GM18868 (cell line): ENCODE data around the gene UBN1.

Source experiments
- ATAC-seq: cut with Tn5 transposase; IDR thresholded peaks from one replicate; pipeline ENCODE4 v1.9.1; 2021; ENCODE audit warnings: mild to moderate bottlenecking, moderate library complexity; ENCODE audit not compliant: unreplicated experiment

Gene UBN1, protein sequence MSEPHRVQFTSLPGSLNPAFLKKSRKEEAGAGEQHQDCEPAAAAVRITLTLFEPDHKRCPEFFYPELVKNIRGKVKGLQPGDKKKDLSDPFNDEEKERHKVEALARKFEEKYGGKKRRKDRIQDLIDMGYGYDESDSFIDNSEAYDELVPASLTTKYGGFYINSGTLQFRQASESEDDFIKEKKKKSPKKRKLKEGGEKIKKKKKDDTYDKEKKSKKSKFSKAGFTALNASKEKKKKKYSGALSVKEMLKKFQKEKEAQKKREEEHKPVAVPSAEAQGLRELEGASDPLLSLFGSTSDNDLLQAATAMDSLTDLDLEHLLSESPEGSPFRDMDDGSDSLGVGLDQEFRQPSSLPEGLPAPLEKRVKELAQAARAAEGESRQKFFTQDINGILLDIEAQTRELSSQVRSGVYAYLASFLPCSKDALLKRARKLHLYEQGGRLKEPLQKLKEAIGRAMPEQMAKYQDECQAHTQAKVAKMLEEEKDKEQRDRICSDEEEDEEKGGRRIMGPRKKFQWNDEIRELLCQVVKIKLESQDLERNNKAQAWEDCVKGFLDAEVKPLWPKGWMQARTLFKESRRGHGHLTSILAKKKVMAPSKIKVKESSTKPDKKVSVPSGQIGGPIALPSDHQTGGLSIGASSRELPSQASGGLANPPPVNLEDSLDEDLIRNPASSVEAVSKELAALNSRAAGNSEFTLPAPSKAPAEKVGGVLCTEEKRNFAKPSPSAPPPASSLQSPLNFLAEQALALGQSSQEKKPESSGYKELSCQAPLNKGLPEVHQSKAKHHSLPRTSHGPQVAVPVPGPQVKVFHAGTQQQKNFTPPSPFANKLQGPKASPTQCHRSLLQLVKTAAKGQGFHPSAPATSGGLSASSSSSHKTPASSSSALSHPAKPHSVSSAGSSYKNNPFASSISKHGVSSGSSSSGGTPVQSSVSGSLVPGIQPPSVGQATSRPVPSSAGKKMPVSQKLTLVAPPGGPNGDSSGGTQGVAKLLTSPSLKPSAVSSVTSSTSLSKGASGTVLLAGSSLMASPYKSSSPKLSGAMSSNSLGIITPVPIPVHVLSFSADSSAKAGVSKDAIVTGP (N-terminal part only)

GRCh38 chr16:4846901-4847773, at the start of gene UBN1, which contains the start of gene GLYR1:
UBN1 (plus strand) TSS chr16:4847481; CDS start chr16:4852918, 5,437 bp downstream.
GLYR1 (minus strand) TSS chr16:4847288; CDS start chr16:4847265, 23 bp downstream.
- ATAC-seq: peak; percentile 88

DNA sequence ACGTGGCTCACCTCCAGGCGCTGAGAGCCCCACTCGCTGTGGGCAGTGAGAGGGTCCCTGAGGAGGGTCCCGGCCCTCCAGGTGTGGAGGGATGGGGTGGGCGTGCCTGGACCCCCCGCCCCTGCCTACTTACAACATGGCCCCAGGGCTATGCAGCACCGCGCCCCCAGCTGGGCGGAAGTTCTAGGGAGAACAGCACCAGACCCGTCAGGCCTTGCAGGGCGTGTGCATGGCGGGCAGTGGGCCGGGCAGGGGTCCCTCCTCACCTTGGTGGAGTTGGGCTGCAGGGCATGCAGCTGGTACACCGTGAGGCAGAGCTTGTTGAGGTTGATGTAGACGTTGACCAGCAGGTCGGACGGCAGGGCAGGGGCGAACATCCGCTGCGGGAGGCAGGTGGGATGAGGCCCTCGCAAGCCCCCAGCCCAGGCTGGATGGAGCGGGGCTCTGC, 49.5 kb upstream of the UBN1 start:
- ATAC-seq: no peak

GRCh38 chr16:4798456-4798855, 48.8 kb upstream of the UBN1 start:
- no peak for ATAC-seq

DNA sequence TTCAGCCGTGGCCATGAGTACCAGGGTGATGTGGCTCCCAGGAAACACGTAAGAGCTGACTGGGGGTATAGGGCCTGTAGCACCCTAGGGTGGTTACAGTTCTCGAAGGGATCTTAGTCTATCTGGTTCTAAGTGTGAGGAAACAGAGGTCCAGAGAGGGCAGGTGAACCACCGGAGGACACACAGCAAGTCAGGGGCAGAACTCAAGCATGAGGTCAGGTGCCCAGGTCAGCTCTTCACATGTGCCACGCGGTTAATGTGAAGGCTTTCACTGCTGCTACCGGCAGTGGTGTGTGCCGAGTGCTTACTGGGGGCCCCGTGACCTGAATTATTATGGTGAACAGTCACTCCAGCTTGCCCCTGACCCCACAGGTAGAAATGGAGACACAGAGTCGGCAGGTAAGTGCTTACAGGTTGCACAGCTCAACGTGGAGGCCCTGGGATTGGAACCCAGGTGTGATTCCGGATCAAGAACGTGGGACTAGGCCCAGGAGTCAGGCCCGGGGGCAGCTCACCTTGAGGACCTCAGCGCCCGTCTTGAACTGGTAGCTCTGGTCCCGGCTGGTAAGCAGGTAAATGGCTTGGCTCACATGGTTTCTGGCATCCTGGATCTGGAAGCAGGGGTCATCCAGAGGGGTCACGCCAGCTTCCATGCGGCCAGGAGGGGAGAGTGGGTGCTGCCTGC, 48.0 kb upstream of the UBN1 start:
- no peak for ATAC-seq

DNA sequence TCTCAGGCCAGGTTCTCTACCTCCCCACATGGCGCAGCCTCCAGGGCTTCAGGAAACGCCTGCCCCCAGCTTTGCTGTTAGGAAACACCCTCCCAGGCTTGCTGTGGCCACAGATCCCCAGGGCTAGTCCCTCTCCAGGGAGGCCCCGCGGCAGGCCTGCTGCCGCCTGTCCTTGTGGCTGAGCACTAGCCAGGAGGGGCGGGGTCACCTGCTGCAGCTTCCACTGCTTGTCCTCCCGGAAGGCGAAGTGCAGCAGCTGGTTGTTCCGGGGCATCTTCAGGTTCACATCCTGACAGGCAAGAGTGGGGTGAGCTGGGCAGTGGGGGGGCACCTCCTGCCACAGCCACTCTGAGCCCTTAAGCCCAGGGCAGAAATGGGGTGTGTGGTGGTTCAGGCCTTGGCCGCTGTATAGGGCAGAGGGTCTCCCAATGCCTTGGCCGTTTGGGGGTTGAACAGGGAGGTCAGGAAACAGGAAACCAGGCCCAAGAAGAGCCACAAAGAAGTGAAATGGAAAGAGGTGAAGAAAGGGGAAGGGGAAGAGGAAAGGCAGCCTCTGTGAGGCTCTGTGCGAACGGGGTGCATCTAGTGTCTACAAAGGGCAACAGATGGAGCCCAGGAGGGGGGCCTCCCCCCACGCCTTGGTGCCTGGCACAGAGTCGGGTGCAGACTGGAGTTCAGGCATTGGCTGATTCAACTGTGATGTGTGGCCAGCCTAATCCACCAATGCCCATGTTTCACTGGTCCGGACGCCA, 46.8 kb upstream of the UBN1 start:
- no peak for ATAC-seq

- ATAC-seq: no peak
These were observed 46.0 kb upstream of the UBN1 start for GRCh38 chr16:4801051-4801961.

DNA sequence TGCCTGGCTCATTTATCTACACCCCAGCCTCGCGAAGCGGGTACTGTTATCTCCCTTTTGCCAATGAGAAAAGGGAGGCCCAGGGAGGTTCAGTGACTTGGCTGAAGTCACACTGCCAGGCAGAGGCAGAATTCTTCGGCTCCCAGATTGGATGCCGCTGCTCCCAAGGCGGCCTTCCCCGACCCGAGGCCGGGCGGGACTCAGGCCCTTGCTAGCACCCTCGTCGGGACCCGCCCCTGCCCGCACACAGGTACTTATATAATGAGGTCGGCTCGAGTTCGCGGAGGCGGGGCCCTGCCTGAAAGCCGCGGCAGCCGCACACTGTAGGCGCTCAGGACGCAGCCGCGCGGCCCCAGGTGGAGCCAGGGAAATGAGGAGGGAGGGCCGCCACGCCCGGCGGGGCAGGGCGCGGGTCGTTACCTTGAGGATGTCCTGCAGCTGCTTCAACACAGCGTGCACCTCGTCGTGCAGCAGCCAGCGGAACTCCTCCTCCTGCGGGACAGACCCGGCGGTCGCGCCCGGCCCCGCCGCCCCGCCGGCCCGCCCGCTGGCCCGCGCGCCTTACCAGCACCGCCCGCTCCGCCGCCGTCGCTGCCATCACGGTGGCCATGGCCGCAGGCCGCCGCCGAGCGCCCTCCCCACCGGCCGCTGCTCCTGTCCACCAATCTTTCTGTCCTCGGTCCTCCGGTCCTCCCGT, 45.2 kb upstream of the UBN1 start, which contains the start of gene ROGDI:
ROGDI (minus strand) TSS at position 672 of the 697 bp plus-strand sequence; CDS start at position 610, 62 bp downstream.
- ATAC-seq: peak; percentile 55

- ATAC-seq: peak; percentile 91
These were observed 44.5 kb upstream of the UBN1 start for GRCh38 chr16:4802659-4803287.

DNA sequence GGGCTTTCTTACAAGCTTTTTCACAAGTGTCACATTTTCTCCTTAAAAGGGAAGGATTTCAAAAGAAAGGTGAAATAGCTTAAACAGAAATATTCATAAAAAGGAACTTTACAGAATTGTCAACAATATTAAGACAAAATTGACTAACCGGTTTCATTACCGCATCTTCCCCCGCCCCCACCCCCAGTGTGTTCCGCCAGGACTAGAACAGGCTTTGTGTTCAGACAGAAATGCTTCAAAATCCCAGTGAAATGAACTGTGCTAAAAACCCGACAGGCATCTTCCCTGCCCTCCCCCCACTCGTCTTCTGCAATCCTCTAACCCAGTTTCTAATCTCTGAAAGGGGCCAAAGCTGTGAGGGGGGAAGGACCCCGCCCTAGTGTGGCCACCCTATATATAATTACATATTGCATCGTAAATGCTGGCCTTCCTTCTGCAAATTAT, 43.9 kb upstream of the UBN1 start:
- no peak for ATAC-seq

GRCh38 chr16:4803898-4804762, 43.2 kb upstream of the UBN1 start:
- no peak for ATAC-seq

GRCh38 chr16:4805231-4805630, 42.0 kb upstream of the UBN1 start:
- ATAC-seq: no peak

GRCh38 chr16:4806280-4806679, 41.0 kb upstream of the UBN1 start:
- ATAC-seq: no peak

DNA sequence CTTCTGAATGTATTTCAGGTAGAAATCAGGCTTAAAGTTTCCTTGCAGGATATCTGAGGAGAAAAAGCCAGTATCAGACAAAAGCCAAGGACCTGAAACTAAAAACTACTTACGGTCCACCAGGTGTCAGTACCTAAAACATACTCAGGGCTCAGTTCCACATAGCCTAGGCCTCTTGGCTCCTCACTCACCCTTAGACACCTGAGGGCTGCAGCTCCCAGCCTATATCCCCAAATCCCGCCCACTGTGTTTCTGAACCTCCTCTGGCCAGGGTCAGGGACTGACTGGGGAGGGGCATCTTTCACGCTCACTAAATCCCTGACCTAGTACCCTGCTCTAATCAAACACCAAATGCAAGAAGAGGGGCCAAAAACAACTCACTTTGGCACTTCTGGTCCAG, 36.0 kb upstream of the UBN1 start:
- ATAC-seq: no peak

DNA sequence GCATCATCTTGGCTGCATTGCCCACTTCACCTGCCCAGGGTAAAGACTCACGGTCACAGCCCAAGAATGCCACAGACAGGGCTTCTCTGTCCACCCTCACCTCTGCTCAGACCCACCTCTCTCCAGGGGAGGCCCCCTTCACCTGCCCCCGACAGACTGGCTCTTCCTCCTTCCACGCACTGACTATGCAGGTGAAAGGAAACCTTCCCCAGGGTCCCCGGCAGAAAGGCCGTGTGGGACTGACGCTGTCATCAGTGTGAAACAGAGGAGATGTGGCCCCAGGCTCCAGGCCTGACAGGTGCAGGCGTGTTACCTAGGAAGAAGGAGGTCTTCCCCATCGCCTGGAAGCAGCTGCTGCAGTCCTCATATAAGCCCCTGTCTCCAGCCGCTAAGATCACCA, 35.5 kb upstream of the UBN1 start:
- no peak for ATAC-seq

DNA sequence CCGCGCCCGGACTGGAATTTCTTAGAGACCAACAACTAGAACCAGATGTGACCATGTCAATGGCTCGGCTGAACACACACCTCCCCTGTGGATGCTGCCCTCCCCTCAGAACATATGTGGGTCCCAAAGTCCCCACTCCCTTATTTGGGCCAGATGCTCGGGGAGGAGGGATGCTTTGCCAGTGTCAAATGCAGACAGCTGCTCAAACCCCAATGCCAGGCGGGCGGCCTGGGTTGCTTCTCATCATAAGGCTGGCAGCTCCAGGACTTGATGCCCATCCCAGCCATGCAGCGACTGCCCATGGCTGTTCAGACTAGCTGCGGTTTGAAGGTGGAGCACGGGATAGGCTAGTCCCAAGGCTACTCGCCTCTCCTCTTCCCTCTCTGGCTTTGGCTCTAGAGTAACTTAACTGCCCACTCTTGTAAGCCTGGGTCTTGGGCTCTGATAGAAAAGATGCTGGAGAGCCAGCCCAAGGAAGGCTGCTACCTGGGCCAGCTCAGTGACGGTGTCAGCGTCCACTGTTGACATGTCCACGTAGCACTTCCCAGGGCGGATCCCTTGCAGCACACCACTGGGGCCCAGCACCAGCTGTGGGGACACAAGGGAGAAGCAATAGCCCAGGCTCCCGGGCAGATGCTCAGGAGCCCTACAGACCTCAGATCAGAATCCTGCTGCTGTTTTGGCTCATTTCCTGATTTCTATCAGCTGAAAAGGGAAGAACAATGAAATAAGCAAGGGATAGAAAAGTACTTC, 33.9 kb upstream of the UBN1 start:
- no peak for ATAC-seq
